ENCODE measurements around the gene CCDC54. TPM values are rescaled to one million over a fixed set of nuclear protein-coding genes. Genes with fewer than 3 reads are reported as not detected.

The CCDC54 gene
- total RNA-seq, 1 donor from 2014 or later, result not detected

DNA sequence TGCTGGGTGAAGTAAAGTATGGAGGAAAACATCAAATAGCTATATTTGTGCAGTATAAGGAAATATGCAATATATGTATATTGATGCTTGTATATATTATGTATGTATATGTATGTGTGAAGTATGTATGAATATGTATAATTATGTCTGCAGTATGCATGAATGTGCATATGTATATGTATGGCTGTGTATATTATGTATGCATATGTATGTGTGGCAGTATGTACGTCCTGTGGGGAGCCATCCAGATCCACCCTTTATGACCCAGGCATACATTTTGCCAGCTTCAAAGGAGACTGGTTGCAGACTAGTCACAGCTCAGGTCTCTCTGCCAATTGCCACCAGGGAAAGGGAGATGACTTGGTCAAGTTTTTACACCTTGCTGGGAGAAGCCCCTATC is 24.1 kb downstream of the CCDC54 start:
- Mint-ChIP-seq H3K9me3 (ENCODE audit: low read depth) (no peaks in the 10 kb centered on the region), H3K36me3 (ENCODE audit: insufficient read depth) (no peaks in the 10 kb centered on the region), H3K27me3 (no peaks in the 10 kb centered on the region), H3K27ac (no peak overlapping the region), H3K4me1 (ENCODE audit: low read depth) (no peaks in the 10 kb centered on the region), H3K4me3 (ENCODE audit: low read depth) (no peak overlapping the region)
- DNase-seq (ENCODE audit: low spot score, unreplicated experiment), result no peak
- TF ChIP-seq, protein P1, sequence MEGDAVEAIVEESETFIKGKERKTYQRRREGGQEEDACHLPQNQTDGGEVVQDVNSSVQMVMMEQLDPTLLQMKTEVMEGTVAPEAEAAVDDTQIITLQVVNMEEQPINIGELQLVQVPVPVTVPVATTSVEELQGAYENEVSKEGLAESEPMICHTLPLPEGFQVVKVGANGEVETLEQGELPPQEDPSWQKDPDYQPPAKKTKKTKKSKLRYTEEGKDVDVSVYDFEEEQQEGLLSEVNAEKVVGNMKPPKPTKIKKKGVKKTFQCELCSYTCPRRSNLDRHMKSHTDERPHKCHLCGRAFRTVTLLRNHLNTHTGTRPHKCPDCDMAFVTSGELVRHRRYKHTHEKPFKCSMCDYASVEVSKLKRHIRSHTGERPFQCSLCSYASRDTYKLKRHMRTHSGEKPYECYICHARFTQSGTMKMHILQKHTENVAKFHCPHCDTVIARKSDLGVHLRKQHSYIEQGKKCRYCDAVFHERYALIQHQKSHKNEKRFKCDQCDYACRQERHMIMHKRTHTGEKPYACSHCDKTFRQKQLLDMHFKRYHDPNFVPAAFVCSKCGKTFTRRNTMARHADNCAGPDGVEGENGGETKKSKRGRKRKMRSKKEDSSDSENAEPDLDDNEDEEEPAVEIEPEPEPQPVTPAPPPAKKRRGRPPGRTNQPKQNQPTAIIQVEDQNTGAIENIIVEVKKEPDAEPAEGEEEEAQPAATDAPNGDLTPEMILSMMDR (IDR thresholded peaks at IDR 0.05; ENCODE audit: unreplicated experiment), result no peak

DNA sequence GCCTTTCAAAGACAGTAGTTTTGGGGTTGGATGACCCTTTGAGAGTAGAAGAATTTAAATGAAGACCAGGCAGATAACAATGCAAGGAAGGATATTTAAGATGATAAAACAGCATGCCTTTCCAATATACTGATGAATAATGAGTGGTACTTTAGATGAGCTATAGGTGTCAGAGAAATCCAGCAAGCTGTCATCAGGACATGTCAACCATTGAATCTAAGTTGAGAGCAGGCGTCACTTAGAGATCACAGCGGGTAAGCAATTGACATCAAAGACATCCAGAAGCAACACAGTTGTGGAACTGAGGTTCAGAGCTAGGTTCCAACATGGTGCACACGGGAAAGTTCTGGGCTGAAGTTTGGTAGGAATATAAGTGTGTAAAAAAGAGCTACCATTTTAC is 25.0 kb downstream of the CCDC54 start:
- no peak overlapping the region for H3K4me3 Mint-ChIP-seq (ENCODE audit: low read depth)
- TF ChIP-seq, protein P1 (IDR thresholded peaks at IDR 0.05; ENCODE audit: unreplicated experiment), result no peak
- no peaks in the 10 kb centered on the region for H3K36me3 Mint-ChIP-seq (ENCODE audit: insufficient read depth)
- H3K27ac Mint-ChIP-seq, result no peak overlapping the region
- no peaks in the 10 kb centered on the region for H3K4me1 Mint-ChIP-seq (ENCODE audit: low read depth)
- H3K27me3 Mint-ChIP-seq, result no peaks in the 10 kb centered on the region
- no peak for DNase-seq (ENCODE audit: low spot score, unreplicated experiment)
- H3K9me3 Mint-ChIP-seq (ENCODE audit: low read depth), result no peaks in the 10 kb centered on the region

DNA sequence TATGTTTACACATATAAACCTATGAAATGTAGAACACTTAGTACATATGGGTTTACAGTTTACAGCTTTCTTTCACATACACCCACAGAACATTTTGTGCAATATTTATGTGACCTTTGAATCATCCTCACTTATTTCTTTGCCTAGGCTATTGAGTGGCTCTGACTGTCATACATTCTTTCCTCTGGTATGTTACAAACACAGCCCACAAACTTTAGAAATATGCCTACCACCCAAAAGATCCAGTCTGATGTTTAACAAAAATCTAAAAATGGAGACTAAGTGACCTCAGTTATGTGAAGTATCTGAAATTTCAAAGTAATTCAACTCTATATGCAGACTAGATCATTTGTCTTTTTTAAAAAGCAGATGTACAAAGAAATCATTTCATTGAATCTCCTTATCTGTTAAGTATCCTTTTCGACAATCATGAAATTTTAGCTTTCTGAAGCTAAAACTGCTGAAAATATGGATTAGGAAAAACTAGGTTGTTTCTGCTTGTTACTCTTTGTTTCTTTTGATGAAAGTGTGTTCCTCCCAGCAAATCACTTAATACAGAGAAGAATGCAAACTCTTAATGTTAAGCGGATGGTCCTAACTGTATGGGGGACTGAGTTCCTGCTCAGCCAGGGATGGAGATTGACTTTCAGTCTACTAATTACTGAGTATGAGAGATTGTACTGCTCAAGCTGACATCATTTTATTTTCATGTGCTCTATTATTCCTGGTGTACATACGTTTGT is 27.7 kb downstream of the CCDC54 start:
- no peak overlapping the region for H3K27ac Mint-ChIP-seq
- no peaks in the 10 kb centered on the region for H3K4me1 Mint-ChIP-seq (ENCODE audit: low read depth)
- TF ChIP-seq, protein P1 (IDR thresholded peaks at IDR 0.05; ENCODE audit: unreplicated experiment), result no peak
- H3K4me3 Mint-ChIP-seq (ENCODE audit: low read depth), result no peak overlapping the region
- peaks cover 5% of the 10 kb centered on the region for H3K9me3 Mint-ChIP-seq (ENCODE audit: low read depth)
- H3K27me3 Mint-ChIP-seq, result no peaks in the 10 kb centered on the region
- peaks cover 2% of the 10 kb centered on the region for H3K36me3 Mint-ChIP-seq (ENCODE audit: insufficient read depth)
- DNase-seq (ENCODE audit: low spot score, unreplicated experiment), result no peak

DNA sequence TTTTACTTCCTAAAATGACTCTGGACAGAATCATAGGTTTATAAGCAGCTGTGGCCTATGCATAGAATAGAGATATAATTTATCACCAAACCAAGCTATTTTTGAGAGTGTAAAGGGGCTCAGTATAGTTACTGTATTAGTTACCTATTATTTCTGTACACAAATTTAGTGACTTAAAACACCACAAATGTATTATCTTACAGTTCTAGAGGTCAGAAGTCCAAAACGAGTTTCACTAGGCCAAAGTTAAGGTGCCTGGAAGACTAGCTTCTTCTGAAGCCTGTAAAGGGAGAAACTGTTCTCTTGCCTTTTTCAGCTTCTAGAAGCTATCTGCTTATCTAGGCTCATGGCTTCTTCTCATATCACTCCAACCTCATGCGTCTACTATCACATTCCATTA is 30.1 kb downstream of the CCDC54 start:
- TF ChIP-seq, protein P1 (IDR thresholded peaks at IDR 0.05; ENCODE audit: unreplicated experiment), result no peak
- H3K4me3 Mint-ChIP-seq (ENCODE audit: low read depth), result no peak overlapping the region
- H3K4me1 Mint-ChIP-seq (ENCODE audit: low read depth), result peaks cover 2% of the 10 kb centered on the region
- no peak overlapping the region for H3K27ac Mint-ChIP-seq
- H3K9me3 Mint-ChIP-seq (ENCODE audit: low read depth), result peaks cover 10% of the 10 kb centered on the region
- no peak for DNase-seq (ENCODE audit: low spot score, unreplicated experiment)
- H3K27me3 Mint-ChIP-seq, result no peaks in the 10 kb centered on the region
- H3K36me3 Mint-ChIP-seq (ENCODE audit: insufficient read depth), result peaks cover 2% of the 10 kb centered on the region

DNA sequence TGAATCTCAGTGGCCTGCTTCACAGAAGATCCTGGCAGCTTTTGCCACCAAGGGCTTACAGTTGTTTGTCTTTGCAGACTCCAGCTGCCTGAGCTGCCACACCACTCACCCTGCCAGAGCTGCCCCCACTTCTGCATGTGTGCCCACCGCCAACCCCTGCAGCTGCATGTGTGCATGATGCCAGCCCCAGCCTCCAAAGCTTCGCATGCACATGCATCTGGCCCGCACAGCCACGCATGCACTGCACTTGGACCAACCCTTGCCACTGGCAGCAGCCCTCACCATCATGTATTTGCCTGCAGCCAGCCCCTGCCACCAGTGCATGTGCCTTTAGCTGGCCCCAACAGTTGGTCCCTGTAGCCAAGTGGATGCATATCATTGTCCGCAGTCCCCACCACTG is 31.3 kb downstream of the CCDC54 start:
- Mint-ChIP-seq H3K9me3 (ENCODE audit: low read depth) (peaks cover 10% of the 10 kb centered on the region), H3K27me3 (no peaks in the 10 kb centered on the region), H3K4me1 (ENCODE audit: low read depth) (peaks cover 2% of the 10 kb centered on the region), H3K4me3 (ENCODE audit: low read depth) (no peak overlapping the region), H3K27ac (no peak overlapping the region), H3K36me3 (ENCODE audit: insufficient read depth) (peaks cover 2% of the 10 kb centered on the region)
- TF ChIP-seq, protein P1 (IDR thresholded peaks at IDR 0.05; ENCODE audit: unreplicated experiment), result no peak
- no peak for DNase-seq (ENCODE audit: low spot score, unreplicated experiment)

All from progenitor cell of endocrine pancreas (in vitro differentiated cells).